Measurements from ENCODE around the gene HHEX.

DNA sequence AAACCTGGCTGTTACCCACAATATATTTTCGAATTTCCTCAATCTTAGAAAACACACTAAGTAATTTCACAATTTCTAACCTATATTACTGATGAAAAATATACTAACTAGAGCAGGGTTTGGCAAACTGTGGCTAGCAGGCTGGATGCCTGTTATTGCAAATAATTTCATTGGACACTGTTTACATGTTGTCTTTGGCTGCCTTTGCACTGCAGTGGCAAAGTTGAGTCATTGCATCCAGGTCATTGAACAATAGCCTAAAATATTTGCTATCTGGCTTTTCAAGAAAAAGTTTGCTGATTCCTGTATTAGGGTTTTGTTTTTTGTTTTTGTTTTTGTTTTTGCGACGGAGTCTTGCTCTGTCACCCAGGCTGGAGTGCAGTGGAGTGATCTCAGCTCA, 49.6 kb upstream of the HHEX start:
- TF ChIP-seq CTCF (IDR thresholded peaks at IDR 0.05): no peak
- TF ChIP-seq POLR2A (IDR thresholded peaks at IDR 0.05): no peak

Data from testis (tissue), 2 donors.